ENCODE data around the gene ARL5A. TPM values are rescaled to one million over a fixed set of nuclear protein-coding genes. Genes with fewer than 3 reads are reported as not detected.

The ARL5A gene
- polyA plus RNA-seq, 3 donors, result 21.3 to 85.8 (median 74.5) TPM

GRCh38 chr2:151860613-151861146 lies 32.5 kb upstream of the ARL5A start:
- DNase-seq, result no peak
- H3K36me3 Mint-ChIP-seq, result no peaks in the 10 kb centered on the region
- no peak overlapping the region for H3K4me3 Mint-ChIP-seq
- no peaks in the 10 kb centered on the region for H3K4me1 Mint-ChIP-seq
- Histone ChIP-seq H3K36me3 (replicated peaks in 1 of 2; ENCODE audit: control insufficient read depth in 1 of 2, insufficient read depth in 2 of 2, low read length in 2 of 2) (no peaks in the 10 kb centered on the region), H4K20me1 (ENCODE audit: insufficient read depth, low read length) (no peaks in the 10 kb centered on the region), H2AFZ (ENCODE audit: insufficient read depth, low read depth, low read length, poor library complexity, severe bottlenecking) (no peak overlapping the region), H3K4me2 (replicated peaks; ENCODE audit: extremely low read depth, low read length, poor library complexity, severe bottlenecking) (no peak overlapping the region), H3K9me3 (replicated peaks in 1 of 2; ENCODE audit: control insufficient read depth in 1 of 2, insufficient read depth in 1 of 2, low read length in 2 of 2) (no peaks in the 10 kb centered on the region), H3K27ac (ENCODE audit: low read depth in 1 of 2, low read length in 2 of 2) (no peak overlapping the region), H3K4me3 (replicated peaks in 1 of 3; ENCODE audit: low read depth in 2 of 3, low read length in 3 of 3) (no peak overlapping the region), H3K27me3 (ENCODE audit: control insufficient read depth in 2 of 2, insufficient read depth in 2 of 2, low read length in 2 of 2) (no peaks in the 10 kb centered on the region), H3K79me2 (ENCODE audit: insufficient read depth, low read length) (no peaks in the 10 kb centered on the region), H3K9ac (ENCODE audit: insufficient read depth, low read length, poor library complexity, severe bottlenecking) (no peak overlapping the region), H3K4me1 (ENCODE audit: control insufficient read depth in 1 of 2, insufficient read depth in 2 of 2, low read length in 2 of 2) (no peaks in the 10 kb centered on the region)
- intact Hi-C loops (cut with micrococcal nuclease), result no loop called here
- 100% methylated on average over 1 of the region's 5 CpGs for WGBS (ENCODE audit: insufficient coverage)
- H3K27me3 Mint-ChIP-seq (ENCODE audit: low read depth in 3 of 3), result no peaks in the 10 kb centered on the region
- H3K9me3 Mint-ChIP-seq, result peaks cover 0 to 3% (median 0%) of the 10 kb centered on the region in 7 donors
- no peak overlapping the region for H3K27ac Mint-ChIP-seq
- no peak for TF ChIP-seq CTCF (IDR thresholded peaks at IDR 0.05)

- WGBS (ENCODE audit: insufficient coverage), result 95% methylated on average over 2 of the region's 4 CpGs
- H2AFZ ChIP-seq (ENCODE audit: insufficient read depth, low read depth, low read length, poor library complexity, severe bottlenecking), result no peak overlapping the region
- Mint-ChIP-seq H3K9me3 (peaks cover 0 to 3% (median 0%) of the 10 kb centered on the region in 7 donors), H3K36me3 (no peaks in the 10 kb centered on the region), H3K27me3 (ENCODE audit: low read depth in 3 of 3) (no peaks in the 10 kb centered on the region), H3K27ac (no peak overlapping the region), H3K4me1 (no peaks in the 10 kb centered on the region), H3K4me3 (no peak overlapping the region)
- no peak overlapping the region for H3K9ac ChIP-seq (ENCODE audit: insufficient read depth, low read length, poor library complexity, severe bottlenecking)
- H3K36me3 ChIP-seq (replicated peaks in 1 of 2; ENCODE audit: control insufficient read depth in 1 of 2, insufficient read depth in 2 of 2, low read length in 2 of 2), result no peaks in the 10 kb centered on the region
- H4K20me1 ChIP-seq (ENCODE audit: insufficient read depth, low read length), result no peaks in the 10 kb centered on the region
- TF ChIP-seq CTCF (IDR thresholded peaks at IDR 0.05), result no peak
- H3K79me2 ChIP-seq (ENCODE audit: insufficient read depth, low read length), result no peaks in the 10 kb centered on the region
- DNase-seq, result no peak
- H3K4me2 ChIP-seq (replicated peaks; ENCODE audit: extremely low read depth, low read length, poor library complexity, severe bottlenecking), result no peak overlapping the region
- H3K9me3 ChIP-seq (replicated peaks in 1 of 2; ENCODE audit: control insufficient read depth in 1 of 2, insufficient read depth in 1 of 2, low read length in 2 of 2), result no peaks in the 10 kb centered on the region
- no peaks in the 10 kb centered on the region for H3K4me1 ChIP-seq (ENCODE audit: control insufficient read depth in 1 of 2, insufficient read depth in 2 of 2, low read length in 2 of 2)
- intact Hi-C loops (cut with micrococcal nuclease), result no loop called here
- no peak overlapping the region for H3K27ac ChIP-seq (ENCODE audit: low read depth in 1 of 2, low read length in 2 of 2)
- H3K4me3 ChIP-seq (replicated peaks in 1 of 3; ENCODE audit: low read depth in 2 of 3, low read length in 3 of 3), result no peak overlapping the region
- no peaks in the 10 kb centered on the region for H3K27me3 ChIP-seq (ENCODE audit: control insufficient read depth in 2 of 2, insufficient read depth in 2 of 2, low read length in 2 of 2)
Observed at GRCh38 chr2:151860210-151860609, 32.0 kb upstream of the ARL5A start.

Data from CD14-positive monocyte (primary cell).